HK-2 (cell line): Measurements from ENCODE around the gene KIF6.
A peak's percentile ranks its signal among the peaks of the same experiment; 100 is the strongest.
"Not testable (repeated sequence)": the region's sequence is repeated elsewhere in the genome, so short reads cannot be mapped to it uniquely, and the experiment has no call there.

Experiments
- DNase-seq: peaks from one replicate; pipeline ENCODE4 v3.0.0-alpha.2; 2018; ENCODE audit not compliant: unreplicated experiment

The KIF6 gene

GRCh38 chr6:39289490-39289889, 435.7 kb downstream of the KIF6 start:
- no peak for DNase-seq

- DNase-seq = no peak
Observed at GRCh38 chr6:39287601-39288000, 437.6 kb downstream of the KIF6 start.

GRCh38 chr6:39286596-39286995, 438.6 kb downstream of the KIF6 start:
- DNase-seq = not testable (repeated sequence)

GRCh38 chr6:39282774-39283173, 442.4 kb downstream of the KIF6 start:
- no peak for DNase-seq

- DNase-seq = no peak
Observed at GRCh38 chr6:39281312-39281980, 443.8 kb downstream of the KIF6 start.

GRCh38 chr6:39280247-39280731, 444.9 kb downstream of the KIF6 start:
- peak; percentile 43 for DNase-seq
